Hepatocyte (in vitro differentiated cells): ENCODE data around the gene JMJD7.

ENCODE experiments used
- EZH2 ChIP-seq: fragments of 200-600 bp; sonication (generic); IDR thresholded peaks from 2 replicates; pipeline ENCODE4 v1.6.1; 2016; ENCODE audit warnings: antibody characterized with exemption, mild to moderate bottlenecking, borderline replicate concordance
- EZH2phosphoT487 ChIP-seq: fragments of 200-600 bp; sonication (generic); IDR thresholded peaks from one replicate; pipeline ENCODE4 v1.6.1; 2018; ENCODE audit warnings: antibody characterized with exemption, mild to moderate bottlenecking, low read depth, moderate library complexity; ENCODE audit not compliant: unreplicated experiment, severe bottlenecking
- TF ChIP-seq, protein P1 (sequence below): fragments of 200-600 bp; sonication (generic); IDR thresholded peaks from 2 replicates; pipeline ENCODE4 v1.5.1; 2016; ENCODE audit warnings: antibody characterized with exemption, mild to moderate bottlenecking; ENCODE audit not compliant: poor library complexity

DNA sequence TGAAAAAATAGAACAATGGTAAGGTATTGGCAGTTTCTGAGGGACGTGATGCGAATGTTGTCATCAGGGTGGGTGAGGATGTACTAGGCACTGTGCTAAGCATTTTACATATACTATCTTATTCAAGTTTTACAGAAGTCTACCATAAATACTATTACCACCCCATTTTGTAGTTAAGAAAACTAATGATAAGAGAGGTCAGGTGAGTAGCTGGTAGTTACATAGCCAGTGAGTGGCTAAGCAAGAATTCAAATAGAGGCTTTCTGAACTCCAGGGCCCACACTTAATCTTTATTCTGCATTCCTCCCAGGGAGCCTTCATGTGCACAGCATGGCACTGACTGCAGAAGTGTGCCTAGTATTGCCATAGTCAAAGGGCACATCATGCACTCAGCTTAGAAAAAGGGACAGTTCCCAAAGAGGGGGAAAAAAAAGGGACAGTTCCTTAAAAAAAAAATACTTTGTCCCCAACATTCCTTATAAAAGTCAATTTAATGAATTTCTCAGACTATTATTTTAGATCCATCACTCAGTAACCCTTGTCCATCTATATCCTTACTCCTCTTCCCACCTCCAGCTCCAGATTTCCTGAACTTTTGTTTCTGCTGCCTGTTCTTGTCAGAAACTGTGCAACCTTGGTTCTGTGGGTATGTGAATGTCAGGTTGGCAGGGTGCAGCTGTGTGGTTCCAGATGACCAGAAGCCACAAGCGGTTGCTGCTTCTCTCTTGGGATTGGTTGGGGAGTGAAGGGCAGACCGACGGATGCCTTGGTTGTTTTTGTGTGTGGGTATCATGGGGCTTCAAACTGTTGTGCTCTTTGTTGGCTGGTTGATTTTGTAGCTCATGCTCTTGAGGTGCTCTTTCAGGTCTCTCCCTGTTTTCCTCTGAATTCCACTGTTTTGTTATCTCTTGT is 45.3 kb upstream of the JMJD7 start:
- TF ChIP-seq, protein P1, sequence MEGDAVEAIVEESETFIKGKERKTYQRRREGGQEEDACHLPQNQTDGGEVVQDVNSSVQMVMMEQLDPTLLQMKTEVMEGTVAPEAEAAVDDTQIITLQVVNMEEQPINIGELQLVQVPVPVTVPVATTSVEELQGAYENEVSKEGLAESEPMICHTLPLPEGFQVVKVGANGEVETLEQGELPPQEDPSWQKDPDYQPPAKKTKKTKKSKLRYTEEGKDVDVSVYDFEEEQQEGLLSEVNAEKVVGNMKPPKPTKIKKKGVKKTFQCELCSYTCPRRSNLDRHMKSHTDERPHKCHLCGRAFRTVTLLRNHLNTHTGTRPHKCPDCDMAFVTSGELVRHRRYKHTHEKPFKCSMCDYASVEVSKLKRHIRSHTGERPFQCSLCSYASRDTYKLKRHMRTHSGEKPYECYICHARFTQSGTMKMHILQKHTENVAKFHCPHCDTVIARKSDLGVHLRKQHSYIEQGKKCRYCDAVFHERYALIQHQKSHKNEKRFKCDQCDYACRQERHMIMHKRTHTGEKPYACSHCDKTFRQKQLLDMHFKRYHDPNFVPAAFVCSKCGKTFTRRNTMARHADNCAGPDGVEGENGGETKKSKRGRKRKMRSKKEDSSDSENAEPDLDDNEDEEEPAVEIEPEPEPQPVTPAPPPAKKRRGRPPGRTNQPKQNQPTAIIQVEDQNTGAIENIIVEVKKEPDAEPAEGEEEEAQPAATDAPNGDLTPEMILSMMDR = no peak
- no peak for TF ChIP-seq EZH2phosphoT487
- TF ChIP-seq EZH2 = no peak
